ENCODE data around the gene MRC2.
A peak's percentile ranks its signal among the peaks of the same experiment; 100 is the strongest.

Gene MRC2

DNA sequence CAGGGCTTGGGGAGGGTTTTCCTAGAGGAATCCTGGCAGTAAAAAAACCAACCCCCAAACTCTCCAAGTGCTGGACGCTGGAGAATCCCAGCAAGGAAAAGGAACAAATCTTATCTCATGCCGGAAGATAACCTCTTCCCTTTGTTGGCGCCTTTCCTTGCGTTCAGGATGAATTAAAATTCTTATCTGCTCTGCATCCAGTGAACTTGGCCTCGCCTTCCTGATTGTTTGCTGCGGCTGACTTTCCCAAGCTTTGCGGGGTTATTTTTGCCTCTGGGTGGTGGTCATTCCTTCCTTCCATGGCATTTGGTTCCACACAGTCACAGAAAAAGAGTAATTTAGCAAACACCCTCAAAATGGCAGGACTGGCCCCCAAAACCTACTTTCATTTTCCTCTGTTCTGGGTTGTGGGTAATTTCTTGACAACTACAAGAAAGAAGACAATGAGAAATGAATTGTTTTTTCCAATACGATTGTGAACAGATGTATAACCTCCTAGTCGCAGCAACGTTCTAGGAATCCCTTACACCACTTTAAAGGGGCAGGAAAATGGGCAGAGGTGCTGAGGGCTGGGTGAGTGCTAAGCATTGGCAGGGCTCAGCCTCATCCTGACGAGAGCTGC is 77.8 kb downstream of the MRC2 start:
- DNase-seq = no peak

- DNase-seq = no peak
These were observed 78.5 kb downstream of the MRC2 start for GRCh38 chr17:62705778-62706597.

DNA sequence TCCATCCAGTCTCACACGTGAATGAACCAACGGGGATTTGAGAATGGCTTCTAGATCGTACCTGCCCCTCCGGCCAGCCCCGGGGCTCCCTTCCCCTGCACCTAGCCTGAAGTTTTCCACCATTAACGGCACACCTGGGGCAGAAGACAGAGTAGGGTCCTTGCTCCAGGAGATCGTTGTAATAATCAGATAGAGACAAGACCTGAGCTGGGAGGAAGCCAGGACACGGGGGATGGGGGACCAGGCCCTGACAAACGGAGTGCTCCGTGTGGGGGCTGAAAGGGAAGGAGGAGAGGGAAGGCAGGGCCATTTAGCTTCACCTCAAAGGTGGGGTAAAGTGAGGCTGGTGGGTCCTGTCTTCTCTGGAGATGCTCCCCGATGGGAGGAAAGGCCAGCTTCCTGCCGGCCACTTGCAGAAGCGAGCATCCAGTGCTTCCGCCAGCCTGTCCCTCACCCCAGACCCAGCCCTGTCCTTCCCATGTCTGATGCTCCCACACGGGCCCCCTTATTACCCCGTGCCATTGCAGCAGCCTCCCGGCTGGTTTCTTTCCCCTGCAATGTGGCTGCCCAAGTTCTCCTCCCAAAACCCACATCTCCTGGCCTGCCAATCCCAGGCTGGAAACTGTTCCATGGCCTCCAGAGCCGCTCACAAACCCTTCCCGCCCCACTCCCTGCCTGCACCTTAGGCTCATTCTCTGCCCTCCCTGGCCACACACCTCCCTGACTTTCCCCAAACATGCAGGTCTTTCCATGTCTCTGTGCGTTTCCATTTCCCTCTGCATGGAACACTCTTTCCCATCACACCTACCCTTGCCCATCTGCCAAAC is 79.3 kb downstream of the MRC2 start:
- no peak for DNase-seq

DNA sequence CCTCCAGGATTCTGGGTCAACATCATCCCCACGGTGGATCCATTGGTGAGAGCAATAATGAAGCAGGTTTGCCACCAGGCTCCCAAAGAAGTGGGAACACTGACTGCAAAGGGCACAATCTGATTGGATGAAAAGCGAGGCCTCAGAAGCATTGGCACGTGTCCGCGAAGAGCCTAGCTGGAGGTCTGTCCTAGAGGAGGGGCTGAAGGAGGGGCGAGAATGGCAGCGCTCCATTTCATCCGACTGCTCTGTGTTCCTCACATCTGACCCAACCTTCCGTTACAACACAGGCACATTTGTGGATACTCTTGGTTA is 79.9 kb downstream of the MRC2 start:
- no peak for DNase-seq

GRCh38 chr17:62708587-62708986 is 81.1 kb downstream of the MRC2 start:
- no peak for DNase-seq

DNA sequence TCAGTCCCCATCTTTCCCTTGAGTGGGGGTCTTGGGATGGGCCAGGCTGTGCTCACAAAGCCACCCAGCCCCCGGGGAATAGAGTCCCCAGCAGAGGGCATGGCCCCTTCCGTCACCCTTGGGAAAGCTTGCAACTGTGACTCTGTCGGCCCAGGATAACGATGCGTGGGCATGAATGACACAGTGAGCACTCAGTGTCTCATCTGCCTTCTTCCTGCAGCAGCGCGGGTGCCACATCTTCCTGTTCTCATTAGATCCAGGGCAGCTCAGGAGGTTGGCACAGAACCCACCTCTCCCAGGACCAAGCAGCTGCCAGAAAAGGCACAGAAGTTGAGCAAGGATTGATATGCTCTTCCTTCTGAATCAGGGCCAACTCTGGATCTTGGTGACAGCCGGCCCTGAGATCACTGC is 84.7 kb downstream of the MRC2 start:
- no peak for DNase-seq

- no peak for DNase-seq
These were observed 85.8 kb downstream of the MRC2 start for GRCh38 chr17:62713086-62713881.

GRCh38 chr17:62714016-62714777 is 86.7 kb downstream of the MRC2 start:
- no peak for DNase-seq

- DNase-seq = no peak
These were observed 88.5 kb downstream of the MRC2 start for GRCh38 chr17:62715882-62716390.

- DNase-seq = no peak
These were observed 89.5 kb downstream of the MRC2 start for GRCh38 chr17:62716834-62717588.

- no peak for DNase-seq
These were observed 90.1 kb downstream of the MRC2 start for GRCh38 chr17:62717589-62717855.

GRCh38 chr17:62717889-62718288 is 90.4 kb downstream of the MRC2 start:
- no peak for DNase-seq

DNA sequence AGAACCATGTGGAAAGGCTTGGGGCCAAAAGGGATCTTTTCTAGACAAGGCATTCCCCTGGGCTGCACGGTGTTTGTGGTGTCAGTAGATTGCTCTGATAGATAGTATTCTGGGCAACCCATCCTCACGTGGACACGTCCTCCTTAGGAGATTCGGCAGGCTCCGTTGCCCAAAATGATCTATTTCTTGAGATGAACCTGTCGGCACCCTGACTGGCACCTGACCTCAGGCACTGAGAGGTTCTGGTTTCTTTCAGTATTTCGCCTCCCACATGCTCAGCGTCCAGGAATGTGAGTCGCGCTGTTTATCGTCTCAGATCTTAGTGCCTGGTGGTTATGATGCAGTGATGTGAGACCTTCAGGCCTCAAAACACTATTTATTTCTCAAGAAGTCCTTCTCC is 91.0 kb downstream of the MRC2 start:
- no peak for DNase-seq

DNA sequence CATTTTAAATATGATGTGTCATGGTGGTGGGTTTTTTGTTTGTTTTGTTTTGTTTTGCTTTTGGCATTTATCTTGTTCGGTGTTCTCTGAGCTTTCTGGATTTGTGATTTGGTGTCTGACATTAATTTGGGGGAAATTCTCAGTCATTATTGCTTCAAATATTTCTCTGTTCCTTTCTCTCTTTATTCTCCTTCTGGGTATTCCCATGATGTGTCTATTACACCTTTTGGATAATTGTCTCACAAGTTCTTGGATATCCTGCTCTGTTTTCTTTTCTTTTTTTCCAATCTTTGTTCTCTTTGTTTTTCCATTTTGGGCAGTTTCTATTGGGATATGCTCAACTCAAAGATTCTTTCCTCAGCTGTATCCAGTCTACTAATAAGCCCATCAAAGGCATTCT is 92.1 kb downstream of the MRC2 start:
- no peak for DNase-seq

- DNase-seq = no peak
These were observed 92.8 kb downstream of the MRC2 start for GRCh38 chr17:62720126-62720850.

GRCh38 chr17:62722625-62723024 is 95.2 kb downstream of the MRC2 start:
- DNase-seq = no peak

DNA sequence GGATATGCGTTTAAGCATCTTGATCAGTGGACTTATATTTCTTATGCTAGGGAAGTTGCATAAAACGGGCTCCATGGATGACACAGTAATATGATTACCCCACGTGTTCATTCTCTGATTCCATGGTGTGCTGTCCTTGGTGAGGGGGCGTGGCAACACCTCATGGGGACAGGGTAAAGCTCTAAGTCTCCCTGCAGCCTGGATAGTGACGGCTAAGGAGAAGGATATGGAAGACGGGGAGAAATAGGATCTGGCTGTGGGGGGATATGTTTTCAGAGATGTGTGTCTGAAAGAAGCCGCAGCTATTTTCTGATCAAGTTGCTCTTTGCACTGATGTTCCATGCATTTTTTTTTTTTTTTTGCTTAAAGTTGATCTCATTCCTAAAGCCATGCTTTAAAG is 96.4 kb downstream of the MRC2 start:
- DNase-seq = no peak

DNA sequence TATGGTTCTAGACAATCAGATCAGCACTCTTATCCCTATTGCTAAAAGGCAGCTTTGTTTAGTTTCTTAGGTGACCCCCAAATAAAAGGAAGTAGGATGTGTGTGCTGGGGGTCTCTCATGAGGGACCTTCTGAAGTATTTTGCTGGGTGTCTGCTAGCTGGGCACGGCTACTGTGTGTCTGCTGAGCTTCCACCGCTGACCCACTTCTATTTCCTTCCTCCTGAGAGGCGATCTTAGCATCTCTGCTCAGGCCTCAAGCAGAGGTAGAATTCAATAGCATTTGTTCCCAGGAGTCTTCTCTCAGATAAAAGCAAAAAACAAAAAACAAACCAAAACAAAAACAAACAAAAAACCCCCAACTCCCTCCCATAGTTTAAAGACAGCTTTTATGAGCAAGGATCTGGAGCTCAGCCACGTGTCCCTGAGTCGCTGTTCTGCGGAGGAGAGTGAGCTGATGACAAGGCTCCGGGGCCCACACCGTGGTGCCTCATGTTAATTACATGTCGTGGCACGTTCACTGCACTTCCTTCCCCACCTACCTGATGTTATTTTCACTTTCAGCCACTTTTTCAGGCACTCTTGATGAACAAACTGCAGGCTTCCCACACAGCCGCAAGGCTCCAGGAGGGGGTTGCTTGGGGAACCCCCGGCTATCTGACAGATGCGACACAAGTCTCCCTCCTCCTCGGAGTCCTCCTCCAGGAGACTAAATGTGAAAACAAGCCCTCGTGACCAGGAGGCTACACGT is 97.1 kb downstream of the MRC2 start:
- peak; percentile 74 for DNase-seq

GRCh38 chr17:62725791-62726249 is 98.3 kb downstream of the MRC2 start:
- DNase-seq = no peak

All from stimulated activated CD4-positive, alpha-beta T cell treated with anti-CD3 and anti-CD28 coated beads, Interleukin-12 subunit alpha, Interleukin-12 subunit beta, amount 100 ng/mL, for 4 hours (primary cell).